Endothelial cell of umbilical vein (primary cell): Measurements from ENCODE around the gene BSND. TPM values are rescaled to one million over a fixed set of nuclear protein-coding genes. Genes with fewer than 3 reads are reported as not detected.

Source experiments
- BruUV-seq: library from RNA; stranded (reverse); fragments of 400-500 nt; replicated peaks from 2 replicates; lab custom pipeline; 2021; lab: Mats Ljungman, UMichigan
- CTCF ChIA-PET: fragments of 300-600, 350-600 bp; sonication (Branson Sonifier 250); formaldehyde crosslinking; loops from one replicate; lab custom pipeline; 2021; ENCODE audit warnings: antibody characterized with exemption, inconsistent platforms; lab: Charles Lee
- POLR2A ChIA-PET: fragments of 300-600, 350-600 bp; sonication (Branson Sonifier 250); formaldehyde crosslinking; loops from one replicate; lab custom pipeline; 2021; ENCODE audit warnings: antibody characterized with exemption, inconsistent platforms; lab: Charles Lee
- DNase-seq: peaks from one replicate; pipeline ENCODE4 v3.0.0-alpha.2; 2011; ENCODE audit warnings: low read depth, low spot score
- FAIRE-seq: peaks from 2 replicates; lab custom pipeline; 2011; peaks lifted over from hg19 to GRCh38; lab: Jason Lieb, UNC
- H2AFZ ChIP-seq: 2 replicates; pipeline ENCODE4 v1.6.0; 2012; ENCODE audit warnings: low read depth, low read length, control low read depth, inconsistent platforms
- H3K27ac ChIP-seq: 2 replicates; pipeline ENCODE4 v1.5.1; 2011; ENCODE audit warnings: low read depth, mild to moderate bottlenecking, control low read depth, low read length, moderate library complexity; ENCODE audit not compliant: insufficient read depth
- H3K27me3 ChIP-seq, 2 experiments: 2 replicates each; pipeline versions ENCODE4 v1.6.0 to v1.6.1; 2011; ENCODE audit warnings: low read length in 2 of 2, mixed read lengths in 1 of 2; ENCODE audit not compliant: control insufficient read depth in 2 of 2, insufficient read depth in 2 of 2
- H3K36me3 ChIP-seq, 2 experiments: 2 replicates in 1 of 2; 3 replicates in 1 of 2; pipeline ENCODE4 v1.5.1; 2011; ENCODE audit warnings: low read length in 2 of 2, mild to moderate bottlenecking in 1 of 2, moderate library complexity in 1 of 2; ENCODE audit not compliant: control insufficient read depth in 2 of 2, insufficient read depth in 2 of 2; ENCODE audit errors: extremely low read depth in 1 of 2
- H3K4me1 ChIP-seq: 3 replicates; pipeline ENCODE4 v1.5.1; 2011; ENCODE audit warnings: mild to moderate bottlenecking, low read length; ENCODE audit not compliant: control insufficient read depth, insufficient read depth; ENCODE audit errors: extremely low read depth
- H3K4me2 ChIP-seq: 2 replicates; pipeline ENCODE4 v1.6.1; 2011; ENCODE audit warnings: low read length, control low read depth, mixed read lengths; ENCODE audit not compliant: insufficient read depth
- H3K4me3 ChIP-seq, 3 experiments: fragments of 200-600 bp in 1 of 3; sonication (generic), shearing (Covaris generic) in 1 of 3; replicated peaks in 1 of 3; 2 replicates each; pipeline ENCODE4 v1.5.1; 2011 to 2016; ENCODE audit warnings: control low read depth in 3 of 3, low read length in 3 of 3, mild to moderate bottlenecking in 2 of 3, inconsistent platforms in 1 of 3, low read depth in 1 of 3, moderate library complexity in 1 of 3; ENCODE audit not compliant: insufficient read depth in 1 of 3
- H3K79me2 ChIP-seq: 2 replicates; pipeline ENCODE4 v1.6.0; 2012; ENCODE audit warnings: low read length, inconsistent platforms; ENCODE audit not compliant: control insufficient read depth, insufficient read depth
- H3K9ac ChIP-seq: replicated peaks from 2 replicates; pipeline ENCODE3; 2011; ENCODE audit warnings: low read length, control low read depth; ENCODE audit not compliant: insufficient read depth; ENCODE audit errors: extremely low read depth
- H3K9me1 ChIP-seq: replicated peaks from 3 replicates; pipeline ENCODE4 v1.6.0; 2011; ENCODE audit warnings: mild to moderate bottlenecking, low read length; ENCODE audit not compliant: control insufficient read depth, insufficient read depth; ENCODE audit errors: extremely low read depth
- H3K9me3 ChIP-seq: replicated peaks from 2 replicates; pipeline ENCODE4 v1.5.1; 2012; ENCODE audit warnings: low read length, inconsistent platforms; ENCODE audit not compliant: control insufficient read depth, insufficient read depth
- H4K20me1 ChIP-seq: replicated peaks from 2 replicates; pipeline ENCODE3; 2011; ENCODE audit warnings: mild to moderate bottlenecking, low read length; ENCODE audit not compliant: control insufficient read depth, insufficient read depth; ENCODE audit errors: extremely low read depth
- CTCF ChIP-seq, 2 donors: IDR thresholded peaks; 1 replicate in 1 of 2; 2 replicates in 1 of 2; pipeline ENCODE4 v1.5.1; 2011; ENCODE audit warnings: low read length in 2 of 2, mild to moderate bottlenecking in 2 of 2, moderate library complexity in 2 of 2, control low read depth in 1 of 2, inconsistent platforms in 1 of 2, low read depth in 1 of 2; ENCODE audit not compliant: insufficient read depth in 1 of 2; ENCODE audit errors: extremely low read depth in 1 of 2
- EZH2 ChIP-seq: IDR thresholded peaks from 2 replicates; pipeline ENCODE4 v1.6.1; 2012; ENCODE audit warnings: borderline replicate concordance, low read depth, mild to moderate bottlenecking, moderate library complexity, low read length, inconsistent platforms; ENCODE audit not compliant: severe bottlenecking
- FOS ChIP-seq: IDR thresholded peaks from 2 replicates; pipeline ENCODE4 v1.6.1; 2011; ENCODE audit warnings: mild to moderate bottlenecking, low read length, moderate library complexity, borderline replicate concordance; ENCODE audit not compliant: insufficient read depth
- GATA2 ChIP-seq: IDR thresholded peaks from 2 replicates; pipeline ENCODE4 v1.7.0; 2011; ENCODE audit warnings: low read depth, mild to moderate bottlenecking, moderate library complexity, mixed read lengths, low read length; ENCODE audit not compliant: insufficient read length, insufficient read depth
- JUN ChIP-seq: IDR thresholded peaks from 2 replicates; pipeline ENCODE4 v1.6.1; 2011; ENCODE audit warnings: borderline replicate concordance, low read depth; ENCODE audit not compliant: insufficient read length, insufficient read depth
- MAX ChIP-seq: IDR thresholded peaks from 2 replicates; pipeline ENCODE4 v1.6.1; 2011; ENCODE audit not compliant: insufficient read depth, insufficient read length
- MYC ChIP-seq: IDR thresholded peaks from one replicate; pipeline ENCODE4 v1.6.1; 2011; ENCODE audit warnings: mild to moderate bottlenecking, low read depth, low read length
- POLR2A ChIP-seq: IDR thresholded peaks from 2 replicates; pipeline ENCODE4 v1.6.1; 2012; ENCODE audit warnings: low read depth, mild to moderate bottlenecking, control low read depth, low read length
- POLR2AphosphoS5 ChIP-seq: IDR thresholded peaks from 2 replicates; pipeline ENCODE4 v1.6.1; 2012; ENCODE audit warnings: low read depth, mild to moderate bottlenecking, control low read depth, low read length, moderate library complexity; ENCODE audit not compliant: insufficient read depth
- dilution Hi-C: fragments of 300-500 bp; cut with MboI; formaldehyde crosslinking; loops from one replicate; pipeline ENCODE4 v1.15.0; 2019; ENCODE audit warnings: low sequenced_read_pairs; ENCODE audit not compliant: extremely low pct_ligation_motif_present
- intact Hi-C: fragments of 100-400 bp; cut with micrococcal nuclease; formaldehyde crosslinking; loops from one replicate; pipeline ENCODE4 v1.10.0; 2022
- polyA plus RNA-seq, 4 experiments: library from polyadenylated mRNA; depleted of rRNA in 3 of 4; stranded (reverse) in 3 of 4; unstranded in 1 of 4; fragments of >200 nt; gene quantifications; 2 replicates each; pipeline versions ENCODE4 v1.2.1 to v1.2.3, GENCODE V29; 2011 to 2012; ENCODE audit warnings: missing spikeins in 1 of 4
- total RNA-seq: library from RNA; stranded (reverse); gene quantifications from 2 replicates; pipeline ENCODE4 v1.2.3, GENCODE V29; 2021

The BSND gene
- total and polyA plus RNA-seq, 2 donors (not counting 3 experiments of a cell fraction or from before 2014, with no cell fraction given) = not detected

GRCh38 chr1:55055084-55055882 lies 56.5 kb downstream of the BSND start:
- TF ChIP-seq POLR2A (no peak), GATA2 (no peak), MAX (no peak), FOS (no peak), JUN (no peak), EZH2 (no peak), POLR2AphosphoS5 (no peak), MYC (no peak), CTCF (IDR thresholded peaks at IDR 0.05; ENCODE audit: extremely low read depth in 1 of 2, insufficient read depth in 1 of 2, low read depth in 1 of 2, low read length in 2 of 2) (no peak)
- H3K27me3 ChIP-seq = peaks cover 0 to 1% of the 10 kb centered on the region in 2 experiments
- H3K9me3 ChIP-seq = no peaks in the 10 kb centered on the region
- intact Hi-C loops = no loop called here
- H3K4me3 ChIP-seq = no peak overlapping the region
- H3K4me2 ChIP-seq = no peak overlapping the region
- no peaks in the 10 kb centered on the region for H3K4me1 ChIP-seq
- no peaks in the 10 kb centered on the region for H4K20me1 ChIP-seq
- CTCF ChIA-PET = interaction anchor here (0.9 kb wide), 1 partner anchor 17 kb away, joined by 3 read pairs; no protein-coding TSS in a partner anchor
- H3K79me2 ChIP-seq = no peaks in the 10 kb centered on the region
- H3K9me1 ChIP-seq = no peaks in the 10 kb centered on the region
- no TSS peak for BruUV-seq
- FAIRE-seq (no peak), DNase-seq (no peak)
- H3K27ac ChIP-seq = no peak overlapping the region
- POLR2A ChIA-PET = no interaction called here
- no peak overlapping the region for H3K9ac ChIP-seq
- dilution Hi-C loops = no loop called here
- no peak overlapping the region for H2AFZ ChIP-seq
- no peaks in the 10 kb centered on the region for H3K36me3 ChIP-seq
